ENCODE measurements around the gene CWH43.
"Not testable (repeated sequence)": the region's sequence is repeated elsewhere in the genome, so short reads cannot be mapped to it uniquely, and the experiment has no call there.

Gene CWH43

GRCh38 chr4:48974979-48975640, 11.0 kb upstream of the CWH43 start:
- DNase-seq (ENCODE audit: low read depth in 4 of 4, low spot score in 1 of 4) = no peak

DNA sequence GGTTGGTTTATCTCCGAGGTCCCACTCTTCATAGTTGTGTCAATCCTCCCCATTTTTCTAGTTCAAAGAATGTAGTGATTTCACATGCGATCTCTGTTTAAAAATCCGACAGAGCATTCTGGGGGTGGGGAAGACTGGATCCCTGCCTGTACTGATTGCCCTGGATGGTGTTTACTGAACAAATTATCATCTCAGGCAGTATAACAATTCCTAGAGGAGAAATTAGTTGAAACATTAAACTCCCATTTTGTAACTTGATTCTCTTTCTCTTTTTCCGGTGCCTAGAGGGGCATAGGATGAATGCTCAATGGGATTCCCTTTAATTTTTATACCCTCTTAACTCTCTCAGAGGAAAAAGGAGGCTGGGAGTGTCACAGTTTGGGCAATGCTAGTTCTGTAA, 10.0 kb upstream of the CWH43 start:
- no peak for DNase-seq (ENCODE audit: low read depth in 4 of 4, low spot score in 1 of 4)

- no peak for DNase-seq (ENCODE audit: low read depth in 4 of 4, low spot score in 1 of 4)
These were observed 6.0 kb upstream of the CWH43 start for GRCh38 chr4:48979914-48980579.

DNA sequence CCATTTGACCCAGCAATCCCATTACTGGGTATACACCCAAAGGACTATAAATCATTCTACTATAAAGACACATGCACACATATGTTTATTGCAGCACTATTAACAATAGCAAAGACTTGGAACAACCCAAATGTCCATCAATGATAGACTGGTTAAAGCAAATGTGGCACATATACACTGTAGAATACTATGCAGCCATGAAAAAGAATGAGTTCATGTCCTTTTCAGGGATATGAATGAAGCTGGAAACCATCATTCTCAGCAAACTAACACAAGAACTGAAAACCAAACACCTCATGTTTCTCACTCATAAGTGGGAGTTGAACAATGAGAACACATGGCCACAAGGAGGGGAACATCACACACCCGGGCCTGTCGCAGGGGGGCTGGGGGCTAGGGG, 2.1 kb upstream of the CWH43 start:
- not testable (repeated sequence) for DNase-seq (ENCODE audit: low read depth in 4 of 4, low spot score in 1 of 4)

- no peak for DNase-seq (ENCODE audit: low read depth in 4 of 4, low spot score in 1 of 4)
These were observed 486 bp upstream of the CWH43 start for GRCh38 chr4:48985602-48985975.

DNA sequence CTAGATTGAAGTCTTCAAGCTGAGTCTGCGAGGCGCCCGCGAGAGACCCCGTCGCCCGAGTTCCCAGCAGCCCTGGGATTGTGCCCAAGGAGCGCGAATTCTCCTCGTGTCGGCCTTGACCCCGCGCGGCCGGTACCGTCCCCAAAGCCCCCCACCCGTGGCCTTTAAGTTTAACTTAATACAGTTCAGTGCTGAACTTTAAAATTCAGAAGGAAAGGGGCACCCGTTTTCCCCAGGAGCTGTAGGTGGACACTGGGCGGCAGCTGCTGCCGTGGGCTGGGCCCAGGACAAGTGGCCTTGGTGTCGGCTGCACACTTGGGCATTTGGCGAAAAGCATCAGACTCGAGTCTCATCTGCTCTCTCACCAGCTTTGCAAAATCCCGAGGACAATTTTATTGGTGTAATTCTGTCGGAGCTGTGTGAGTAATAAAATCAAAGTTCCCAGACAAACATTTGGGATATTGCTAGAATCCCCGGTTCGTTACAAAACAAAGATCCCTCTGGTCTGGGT, 634 bp downstream of the CWH43 start:
- no peak for DNase-seq (ENCODE audit: low read depth in 4 of 4, low spot score in 1 of 4)

- no peak for DNase-seq (ENCODE audit: low read depth in 4 of 4, low spot score in 1 of 4)
These were observed 3.6 kb downstream of the CWH43 start for GRCh38 chr4:48989461-48990203.

DNA sequence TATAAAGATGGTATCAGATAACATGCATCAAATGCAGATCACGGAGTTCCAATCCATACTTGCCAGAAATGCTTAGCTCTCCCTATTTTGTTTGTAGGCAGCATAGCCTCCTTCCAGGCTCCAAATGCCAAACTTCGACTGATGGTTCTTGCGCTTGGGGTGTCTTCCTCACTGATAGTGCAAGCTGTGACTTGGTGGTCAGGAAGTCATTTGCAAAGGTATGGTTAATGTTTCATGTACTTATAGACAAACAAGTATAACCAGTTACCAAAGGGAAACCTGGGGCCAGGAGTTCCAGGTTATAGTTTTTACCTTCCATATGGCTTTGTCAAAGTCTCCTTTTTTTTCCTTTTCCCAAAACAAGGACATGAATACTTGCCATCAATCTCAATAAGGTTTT, 5.3 kb downstream of the CWH43 start:
- no peak for DNase-seq (ENCODE audit: low read depth in 4 of 4, low spot score in 1 of 4)

GRCh38 chr4:48997962-48998361, 11.9 kb downstream of the CWH43 start:
- no peak for DNase-seq (ENCODE audit: low read depth in 4 of 4, low spot score in 1 of 4)

DNA sequence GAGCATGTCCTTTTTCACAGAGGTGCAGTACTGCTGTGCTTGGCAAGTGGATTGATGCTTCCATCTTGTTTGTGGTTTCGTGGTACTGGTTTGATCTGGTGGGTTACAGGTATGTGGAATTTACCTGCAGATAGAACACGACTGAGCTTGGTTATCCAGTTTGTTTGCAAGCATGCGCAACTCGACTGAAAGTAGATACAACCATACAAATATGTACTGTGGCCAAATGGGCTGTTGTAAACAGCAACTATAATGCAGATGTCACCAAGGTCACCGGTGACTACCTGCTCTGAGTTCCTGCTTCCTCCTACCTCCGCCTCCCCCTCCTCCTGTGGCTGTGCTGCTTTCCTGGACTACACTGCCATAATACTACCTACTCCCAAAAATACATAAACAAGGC, 12.4 kb downstream of the CWH43 start:
- DNase-seq (ENCODE audit: low read depth in 4 of 4, low spot score in 1 of 4) = no peak

DNA sequence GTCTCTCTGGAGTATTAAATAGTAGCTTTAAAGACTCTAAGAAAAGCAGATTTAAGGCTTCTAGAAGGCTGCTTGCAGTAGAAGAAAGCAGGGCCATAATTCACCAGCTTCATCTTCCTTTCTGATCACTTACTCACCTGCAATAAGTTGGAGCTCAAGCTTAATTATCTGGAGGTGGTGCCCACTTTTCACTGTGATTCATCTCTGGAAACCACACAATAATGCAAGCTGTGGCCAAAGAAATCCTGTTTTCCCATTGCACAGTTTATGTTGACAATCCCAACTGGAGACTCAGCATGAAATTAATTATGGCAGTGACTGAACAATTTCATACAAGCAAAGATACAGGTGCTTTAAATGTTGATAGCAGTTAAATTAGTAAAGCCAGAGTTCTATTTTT, 14.7 kb downstream of the CWH43 start:
- no peak for DNase-seq (ENCODE audit: low read depth in 4 of 4, low spot score in 1 of 4)

DNA sequence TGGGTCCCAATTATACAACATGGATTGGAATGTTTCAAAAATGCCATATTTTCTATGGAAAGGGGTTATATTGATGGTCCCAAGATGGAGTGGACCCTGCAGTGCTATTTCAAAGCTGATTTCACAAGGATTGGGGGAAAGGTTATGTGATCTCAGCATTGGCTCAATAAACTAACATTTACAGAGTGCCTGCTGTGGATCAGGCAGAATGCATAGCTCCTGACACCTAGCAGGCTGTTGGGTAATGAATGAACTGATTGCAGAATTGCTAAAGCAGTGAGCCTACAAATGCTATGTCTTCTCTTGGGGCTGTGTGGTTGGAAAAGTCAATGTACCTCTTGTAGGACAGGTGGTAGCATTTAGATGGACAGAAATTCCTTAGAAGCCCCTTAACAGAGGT, 16.9 kb downstream of the CWH43 start:
- no peak for DNase-seq (ENCODE audit: low read depth in 4 of 4, low spot score in 1 of 4)

DNA sequence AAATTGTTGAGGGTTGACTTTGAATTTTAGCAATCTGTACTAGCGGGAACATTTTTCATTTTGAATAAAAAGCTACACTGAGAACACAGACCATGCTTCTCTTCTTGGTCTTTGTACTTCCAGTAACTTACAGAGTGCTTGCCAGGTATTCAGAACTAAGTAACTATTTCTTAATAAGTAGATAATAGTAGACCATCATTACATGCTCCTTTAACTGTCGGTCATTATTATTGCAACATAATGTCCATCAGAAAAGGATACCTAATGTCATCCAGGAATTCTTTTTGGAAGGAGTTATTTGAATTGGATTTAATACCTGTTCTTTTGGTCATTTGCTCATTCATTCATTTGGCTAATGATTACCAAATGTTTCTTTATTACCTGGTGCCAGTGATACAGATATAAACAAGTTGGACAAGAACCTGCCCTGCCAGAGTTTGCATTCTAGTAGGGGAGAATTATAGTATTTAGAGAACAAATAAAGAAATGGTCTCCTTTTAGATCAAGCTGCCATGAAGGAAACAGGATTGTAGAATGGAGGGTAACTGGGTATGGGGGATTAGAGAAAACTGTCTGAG, 32.7 kb downstream of the CWH43 start:
- DNase-seq (ENCODE audit: low read depth in 4 of 4, low spot score in 1 of 4) = no peak

GRCh38 chr4:49032440-49033161, 46.5 kb downstream of the CWH43 start:
- no peak for DNase-seq (ENCODE audit: low read depth in 4 of 4, low spot score in 1 of 4)

- no peak for DNase-seq (ENCODE audit: low read depth in 4 of 4, low spot score in 1 of 4)
These were observed 50.5 kb downstream of the CWH43 start for GRCh38 chr4:49036528-49036927.

DNA sequence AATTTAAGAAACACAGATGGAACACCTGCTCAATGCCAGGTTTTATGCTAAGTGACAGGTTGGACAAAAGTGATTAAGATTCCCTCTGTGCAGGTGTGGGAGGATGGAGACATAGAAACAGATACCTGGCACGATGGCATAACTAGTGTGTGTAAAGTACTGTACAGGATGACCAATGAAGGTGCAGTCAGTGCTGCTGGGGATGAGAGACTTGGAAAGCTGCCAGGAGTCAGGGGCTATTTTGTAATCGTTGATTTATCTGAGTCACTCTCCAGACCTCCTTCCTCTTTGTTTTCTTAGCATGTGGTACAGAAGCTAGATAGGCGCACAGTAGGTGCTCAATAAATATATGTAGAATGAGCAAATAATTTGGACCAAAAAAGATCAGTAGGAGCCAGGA, 58.2 kb downstream of the CWH43 start:
- no peak for DNase-seq (ENCODE audit: low read depth in 4 of 4, low spot score in 1 of 4)

- no peak for DNase-seq (ENCODE audit: low read depth in 4 of 4, low spot score in 1 of 4)
These were observed 72.2 kb downstream of the CWH43 start for GRCh38 chr4:49058306-49058705.

- DNase-seq (ENCODE audit: low read depth in 4 of 4, low spot score in 1 of 4) = no peak
These were observed 77.6 kb downstream of the CWH43 start for GRCh38 chr4:49063670-49064069.

GRCh38 chr4:49072196-49072595, 86.1 kb downstream of the CWH43 start:
- DNase-seq (ENCODE audit: low read depth in 4 of 4, low spot score in 1 of 4) = not testable (repeated sequence)

DNA sequence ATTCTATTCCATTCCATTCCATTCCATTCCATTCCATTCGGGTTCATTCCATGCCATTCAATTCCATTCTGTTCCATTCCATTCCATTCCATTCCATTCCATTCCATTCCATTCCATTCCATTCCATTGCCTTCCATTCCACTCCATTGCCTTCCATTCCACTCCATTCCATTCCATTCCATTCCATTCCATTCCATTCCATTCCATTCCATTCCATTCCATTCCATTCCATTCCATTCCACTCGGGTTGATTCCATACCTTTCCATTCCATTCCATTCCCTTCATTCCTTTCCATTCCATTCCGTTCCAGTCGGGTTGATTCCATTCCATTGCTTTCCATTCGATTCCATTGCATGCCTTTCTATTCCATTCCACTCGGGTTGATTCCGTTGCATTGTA, 105.8 kb downstream of the CWH43 start:
- DNase-seq (ENCODE audit: low read depth in 4 of 4, low spot score in 1 of 4) = not testable (repeated sequence)

DNA sequence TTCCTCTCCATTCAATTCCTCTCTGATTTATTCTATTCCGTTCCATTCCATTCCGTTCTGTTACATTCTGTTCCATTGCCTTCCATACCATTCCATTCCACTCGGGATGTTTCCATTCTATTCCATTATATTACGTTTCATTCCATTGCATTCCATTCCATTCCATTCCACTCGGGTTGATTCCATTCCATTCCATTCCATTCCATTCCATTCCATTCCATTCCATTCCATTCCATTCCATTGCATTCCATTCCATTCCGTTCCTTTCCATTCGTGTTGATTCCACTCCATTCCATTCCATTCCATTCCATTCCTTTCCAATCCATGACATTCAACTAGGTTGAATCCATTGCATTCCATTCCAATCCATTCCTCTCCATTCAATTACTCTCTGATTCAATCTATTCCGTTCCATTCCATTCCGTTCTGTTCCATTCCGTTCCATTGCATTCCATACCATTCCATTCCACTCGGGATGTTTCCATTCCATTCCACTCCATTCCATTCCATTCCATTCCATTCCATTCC, 106.6 kb downstream of the CWH43 start:
- not testable (repeated sequence) for DNase-seq (ENCODE audit: low read depth in 4 of 4, low spot score in 1 of 4)

Data from stimulated activated CD4-positive, alpha-beta T cell treated with anti-CD3 and anti-CD28 coated beads, Interleukin-1b, Interleukin-23, amount 100 ng/mL, for 24 hours (primary cell).